ENCODE measurements around the gene TUBA8. TPM values are rescaled to one million over a fixed set of nuclear protein-coding genes. Genes with fewer than 3 reads are reported as not detected.

Gene TUBA8
- total RNA-seq (ENCODE audit: low replicate concordance): 0.12 and 0.75 TPM in 2 replicates

GRCh38 chr22:18110194-18110953 is at the start of gene TUBA8:
TUBA8 (plus strand) TSS chr22:18110809; CDS start chr22:18110866, 57 bp downstream.

DNA sequence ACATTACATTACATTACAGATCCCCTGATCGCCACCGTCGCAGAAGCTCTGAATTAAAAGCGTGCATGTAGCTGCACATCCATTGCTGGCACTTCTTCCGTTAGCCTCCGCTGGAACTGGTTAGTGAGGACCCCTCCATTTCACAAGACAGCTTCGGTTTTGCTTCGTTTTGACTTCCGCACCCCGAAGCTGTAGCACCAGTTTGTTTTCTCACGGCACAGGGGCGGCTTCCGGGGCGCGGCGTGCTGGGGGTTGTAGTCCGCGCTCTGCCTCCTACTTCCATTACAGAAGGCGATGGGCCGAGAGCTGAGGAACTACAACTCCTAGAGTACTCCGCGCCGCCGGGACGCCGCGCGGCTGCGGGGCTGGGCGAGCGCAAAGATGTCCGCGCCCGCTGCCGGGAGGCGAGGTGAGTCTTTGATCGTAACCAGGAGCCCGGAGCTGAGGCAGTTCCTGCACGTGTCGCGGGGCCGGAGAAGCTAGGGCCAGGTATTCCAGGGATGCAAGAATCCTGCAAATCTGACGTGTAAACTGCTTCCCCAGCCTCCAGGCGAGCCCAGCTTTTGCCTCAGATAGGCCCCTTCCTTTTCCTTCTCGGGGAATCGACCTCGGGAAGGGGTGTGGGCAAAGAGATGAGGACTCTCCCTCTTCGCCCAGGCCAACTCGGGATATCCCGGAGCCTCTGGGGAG is 32.8 kb upstream of the TUBA8 start, which contains the start of gene PEX26:
TSS of gene PEX26 (plus strand) at position 352 of the 690 bp plus-strand sequence. CDS start 387 bp downstream, outside the sequence.

Other genes with a start within 250 kb of the TUBA8 start
- gene MICAL3, start 86.2 kb upstream of the TUBA8 start, total RNA-seq (ENCODE audit: low replicate concordance): 11.0 and 21.8 TPM in 2 replicates
- 9.2 and 11.8 TPM in 2 replicates for gene PEX26, start 32.8 kb upstream of the TUBA8 start, total RNA-seq (ENCODE audit: low replicate concordance)
- gene USP18, start 39.4 kb downstream of the TUBA8 start, total RNA-seq (ENCODE audit: low replicate concordance): 3.4 and 8.6 TPM in 2 replicates

Data from smooth muscle cell of the coronary artery (primary cell).